A673 (cell line): ENCODE results near the gene PHACTR3. TPM values are rescaled to one million over a fixed set of nuclear protein-coding genes. Genes with fewer than 3 reads are reported as not detected.

Experiments used
- BruUV-seq: library from RNA; stranded (reverse); fragments of 400-500 nt; replicated peaks from 2 replicates; lab custom pipeline; 2021; lab: Mats Ljungman, UMichigan
- CTCF ChIA-PET: fragments of 300-600 bp; sonication (Branson Sonifier 250); formaldehyde crosslinking; loops from one replicate; lab custom pipeline; 2022; ENCODE audit warnings: antibody characterized with exemption; lab: Charles Lee
- POLR2A ChIA-PET: fragments of 300-600 bp; sonication (Branson Sonifier 250); formaldehyde crosslinking; loops from one replicate; lab custom pipeline; 2022; ENCODE audit warnings: antibody characterized with exemption; ENCODE audit not compliant: low non-redundant PET; lab: Charles Lee
- DNase-seq: peaks from one replicate; pipeline ENCODE4 v3.0.0-alpha.2; 2015; ENCODE audit warnings: low spot score
- H3K27ac ChIP-seq: fragments of 200-600 bp; sonication (generic); 2 replicates; pipeline ENCODE4 v1.5.1; 2016; ENCODE audit warnings: mixed run types, low read depth, mild to moderate bottlenecking, mixed read lengths, antibody characterized with exemption, low read length; ENCODE audit not compliant: poor library complexity, severe bottlenecking
- H3K27me3 ChIP-seq: fragments of 200-600 bp; sonication (generic); replicated peaks from 2 replicates; pipeline ENCODE4 v1.6.1; 2017; ENCODE audit warnings: mixed run types, low read depth, mild to moderate bottlenecking, mixed read lengths, antibody characterized with exemption, low read length; ENCODE audit not compliant: insufficient read depth, poor library complexity
- H3K36me3 ChIP-seq: fragments of 200-600 bp; sonication (generic); 2 replicates; pipeline ENCODE4 v1.6.1; 2016; ENCODE audit warnings: mixed run types, mild to moderate bottlenecking, mixed read lengths, antibody characterized with exemption, low read length; ENCODE audit not compliant: insufficient read depth, poor library complexity, severe bottlenecking
- H3K4me1 ChIP-seq: fragments of 200-600 bp; sonication (generic); 2 replicates; pipeline ENCODE4 v1.6.1; 2017; ENCODE audit warnings: mixed run types, mild to moderate bottlenecking, mixed read lengths, antibody characterized with exemption, low read length; ENCODE audit not compliant: insufficient read depth, poor library complexity, severe bottlenecking
- H3K4me3 ChIP-seq: fragments of 200-600 bp; sonication (generic); 2 replicates; pipeline ENCODE4 v1.5.1; 2016; ENCODE audit warnings: low read depth, mixed run types, mild to moderate bottlenecking, mixed read lengths, low read length; ENCODE audit not compliant: poor library complexity, severe bottlenecking
- H3K9me3 ChIP-seq: fragments of 200-600 bp; sonication (generic); 2 replicates; pipeline ENCODE4 v1.6.1; 2016; ENCODE audit warnings: mixed run types, low read depth, mild to moderate bottlenecking, mixed read lengths, antibody characterized with exemption, low read length; ENCODE audit not compliant: poor library complexity, severe bottlenecking
- CTCF ChIP-seq: fragments of 300-800, 200-600 bp; sonication (generic); conservative IDR thresholded peaks from 2 replicates; pipeline ENCODE4 v1.5.1; 2017; ENCODE audit warnings: low read depth, mild to moderate bottlenecking, antibody characterized with exemption, low read length, moderate library complexity, mixed read lengths
- EZH2 ChIP-seq: fragments of 200-600 bp; sonication (generic); IDR thresholded peaks from 2 replicates; pipeline ENCODE4 v1.6.1; 2017; ENCODE audit warnings: borderline replicate concordance, low read depth, mild to moderate bottlenecking, mixed read lengths, antibody characterized with exemption, low read length; ENCODE audit not compliant: poor library complexity, severe bottlenecking
- intact Hi-C: fragments of 100-400 bp; cut with micrococcal nuclease; formaldehyde crosslinking; loops from one replicate; pipeline ENCODE4 v1.10.0; 2022; ENCODE audit not compliant: unreplicated experiment
- total RNA-seq: library from RNA; stranded (reverse); gene quantifications from 2 replicates; pipeline ENCODE4 v1.2.3, GENCODE V29; 2021

The PHACTR3 gene
- total RNA-seq, 1 experiment from 2014 or later: 0.17 TPM

GRCh38 chr20:59822291-59823029 is 218.1 kb downstream of the PHACTR3 start:
- POLR2A ChIA-PET: no interaction called here
- H3K27ac ChIP-seq: no peak overlapping the region
- H3K4me3 ChIP-seq: no peak overlapping the region
- H3K27me3 ChIP-seq: no peaks in the 10 kb centered on the region
- H3K9me3 ChIP-seq: no peaks in the 10 kb centered on the region
- no peaks in the 10 kb centered on the region for H3K36me3 ChIP-seq
- H3K4me1 ChIP-seq: no peaks in the 10 kb centered on the region
- intact Hi-C loops: no loop called here
- no TSS peak for BruUV-seq
- TF ChIP-seq EZH2: no peak
- no peak for TF ChIP-seq CTCF
- CTCF ChIA-PET: no interaction called here
- DNase-seq: no peak

- POLR2A ChIA-PET: no interaction called here
- H3K4me3 ChIP-seq: no peak overlapping the region
- H3K27ac ChIP-seq: no peak overlapping the region
- H3K36me3 ChIP-seq: no peaks in the 10 kb centered on the region
- no peak for DNase-seq
- H3K27me3 ChIP-seq: no peaks in the 10 kb centered on the region
- H3K4me1 ChIP-seq: no peaks in the 10 kb centered on the region
- intact Hi-C loops: no loop called here
- no peaks in the 10 kb centered on the region for H3K9me3 ChIP-seq
- no peak for TF ChIP-seq EZH2
- CTCF ChIA-PET: no interaction called here
- no TSS peak for BruUV-seq
Measured at GRCh38 chr20:59823030-59823423, 218.7 kb downstream of the PHACTR3 start.

GRCh38 chr20:59823491-59824259 is 219.3 kb downstream of the PHACTR3 start:
- CTCF ChIA-PET: no interaction called here
- no peaks in the 10 kb centered on the region for H3K9me3 ChIP-seq
- no peak overlapping the region for H3K4me3 ChIP-seq
- no peaks in the 10 kb centered on the region for H3K36me3 ChIP-seq
- intact Hi-C loops: no loop called here
- no peaks in the 10 kb centered on the region for H3K4me1 ChIP-seq
- TF ChIP-seq CTCF (no peak), EZH2 (no peak)
- DNase-seq: no peak
- H3K27ac ChIP-seq: no peak overlapping the region
- H3K27me3 ChIP-seq: no peaks in the 10 kb centered on the region
- no TSS peak for BruUV-seq
- POLR2A ChIA-PET: no interaction called here
